ENCODE results near the gene ZC3H18. TPM values are rescaled to one million over a fixed set of nuclear protein-coding genes. Genes with fewer than 3 reads are reported as not detected.

The ZC3H18 gene
- total RNA-seq, 2 donors from 2014 or later = 88.7 to 99.0 TPM

- ATAC-seq (replicated peaks in 1 of 2) (no peak), DNase-seq (no peak)
Observed at GRCh38 chr16:88645455-88645854, 75.3 kb downstream of the ZC3H18 start.

GRCh38 chr16:88645941-88646340 lies 75.7 kb downstream of the ZC3H18 start:
- Mint-ChIP-seq H3K27ac (no peak overlapping the region), H3K27me3 (ENCODE audit: low read depth) (no peaks in the 10 kb centered on the region), H3K4me1 (ENCODE audit: low read depth) (peaks cover 6% of the 10 kb centered on the region), H3K4me3 (no peak overlapping the region), H3K9me3 (no peaks in the 10 kb centered on the region), H3K36me3 (ENCODE audit: insufficient read depth in 2 of 2) (peaks cover 4 to 8% of the 10 kb centered on the region in 2 donors)
- ATAC-seq (replicated peaks in 1 of 2) (no peak), DNase-seq (no peak)

More at GRCh38 chr16:88645455-88645854, 75.3 kb downstream of the ZC3H18 start:
- peaks cover 3% of the 10 kb centered on the region for H3K27me3 Mint-ChIP-seq (ENCODE audit: low read depth)
- no peaks in the 10 kb centered on the region for H3K9me3 Mint-ChIP-seq
- peaks cover 4 to 8% of the 10 kb centered on the region in 2 donors for H3K36me3 Mint-ChIP-seq (ENCODE audit: insufficient read depth in 2 of 2)
- no peak overlapping the region for H3K4me3 Mint-ChIP-seq
- H3K4me1 Mint-ChIP-seq (ENCODE audit: low read depth) = peaks cover 8% of the 10 kb centered on the region
- no peak overlapping the region for H3K27ac Mint-ChIP-seq

DNA sequence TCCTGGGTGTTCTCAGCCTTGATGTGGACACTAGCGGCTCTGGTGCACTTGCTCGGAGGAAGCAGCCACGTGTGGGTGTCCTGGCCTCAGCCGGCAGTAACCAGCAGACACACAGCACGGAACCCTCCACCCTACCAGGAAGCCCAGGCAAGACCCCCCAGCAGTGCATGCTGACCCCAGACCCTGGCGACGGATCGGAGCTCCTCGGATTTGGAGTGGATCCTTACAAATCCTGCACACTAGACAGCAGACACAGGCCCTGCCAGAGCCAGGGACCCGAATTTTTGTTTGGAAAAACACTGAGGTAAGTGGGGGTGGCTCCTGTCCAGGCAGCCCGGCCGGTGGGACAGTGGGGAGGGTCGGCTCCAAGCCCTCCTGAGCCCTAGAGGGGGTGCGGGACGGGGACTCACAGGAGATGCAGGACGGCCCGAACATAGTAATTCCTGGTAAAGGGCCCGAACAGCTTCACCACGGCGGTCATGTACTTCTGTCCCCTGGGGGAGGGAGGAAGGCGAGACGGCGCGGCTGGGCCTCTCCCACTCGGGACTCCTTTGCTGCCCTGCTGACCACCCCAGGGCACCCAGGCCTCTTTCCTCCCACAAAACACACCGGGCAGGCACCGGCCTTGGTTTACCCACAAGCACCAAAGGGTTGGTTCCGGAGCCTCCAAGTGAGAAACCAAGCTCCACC lies 76.3 kb downstream of the ZC3H18 start:
- Mint-ChIP-seq H3K4me1 (ENCODE audit: low read depth) (peaks cover 11% of the 10 kb centered on the region), H3K9me3 (no peaks in the 10 kb centered on the region), H3K27ac (no peak overlapping the region), H3K27me3 (ENCODE audit: low read depth) (no peaks in the 10 kb centered on the region), H3K36me3 (ENCODE audit: insufficient read depth in 2 of 2) (peaks cover 4 to 8% of the 10 kb centered on the region in 2 donors), H3K4me3 (no peak overlapping the region)
- DNase-seq = no peak
- ATAC-seq (replicated peaks in 1 of 2) = no peak

- Mint-ChIP-seq H3K9me3 (no peaks in the 10 kb centered on the region), H3K4me1 (ENCODE audit: low read depth) (peaks cover 14% of the 10 kb centered on the region), H3K27me3 (ENCODE audit: low read depth) (no peaks in the 10 kb centered on the region), H3K4me3 (no peak overlapping the region), H3K36me3 (ENCODE audit: insufficient read depth in 2 of 2) (peaks cover 4 to 8% of the 10 kb centered on the region in 2 donors), H3K27ac (no peak overlapping the region)
- ATAC-seq (replicated peaks in 1 of 2) (no peak), DNase-seq (no peak)
Observed at GRCh38 chr16:88647178-88648070, 77.2 kb downstream of the ZC3H18 start.

DNA sequence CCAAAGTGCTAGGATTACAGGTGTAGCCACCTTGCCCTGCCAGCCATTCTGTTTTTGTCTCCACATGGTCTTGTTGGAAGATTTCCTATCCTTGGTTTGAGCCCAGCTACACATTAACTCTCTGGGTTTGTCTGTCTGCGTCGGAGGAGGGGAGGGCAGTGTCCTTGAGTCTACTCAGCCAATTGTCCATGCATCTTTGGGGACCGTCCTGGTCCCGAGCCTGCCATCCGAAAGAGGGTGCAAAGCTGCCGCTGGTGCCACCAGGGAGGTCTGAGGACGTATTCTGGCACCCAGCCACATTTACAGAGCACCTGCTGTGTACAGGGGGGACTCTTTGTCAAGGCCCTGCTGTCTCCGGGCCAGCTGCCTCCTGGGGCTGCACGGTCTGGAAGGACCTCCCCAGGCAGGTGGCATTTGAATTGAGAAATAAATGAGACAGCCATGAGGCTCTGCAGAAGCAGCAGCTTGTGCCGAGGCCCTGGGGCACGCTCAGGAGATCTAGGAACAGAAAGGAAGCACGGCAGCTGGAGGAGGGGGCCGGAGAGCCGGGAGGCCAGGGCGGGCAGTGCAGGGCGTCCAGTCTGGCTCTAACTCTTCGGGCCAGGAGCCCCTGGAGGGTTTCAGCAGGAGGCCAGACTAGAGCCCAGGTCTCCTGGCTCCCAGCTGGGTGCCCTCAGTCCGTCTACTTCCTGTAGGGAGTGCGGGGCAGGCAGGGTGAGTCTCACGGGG lies 79.2 kb downstream of the ZC3H18 start:
- peak overlapping the region; percentile 2 for H3K27ac Mint-ChIP-seq
- H3K36me3 Mint-ChIP-seq (ENCODE audit: insufficient read depth in 2 of 2) = peaks cover 4 to 10% of the 10 kb centered on the region in 2 donors
- ATAC-seq (replicated peaks in 1 of 2) (no peak), DNase-seq (no peak)
- H3K27me3 Mint-ChIP-seq (ENCODE audit: low read depth) = no peaks in the 10 kb centered on the region
- H3K4me1 Mint-ChIP-seq (ENCODE audit: low read depth) = peaks cover 14% of the 10 kb centered on the region
- peak overlapping the region; percentile 92 to 93 for H3K4me3 Mint-ChIP-seq
- H3K9me3 Mint-ChIP-seq = no peaks in the 10 kb centered on the region

- peak overlapping the region; percentile 92 to 93 for H3K4me3 Mint-ChIP-seq
- DNase-seq = peak; percentile 45 to 46
- peaks cover 14% of the 10 kb centered on the region for H3K4me1 Mint-ChIP-seq (ENCODE audit: low read depth)
- no peaks in the 10 kb centered on the region for H3K27me3 Mint-ChIP-seq (ENCODE audit: low read depth)
- H3K36me3 Mint-ChIP-seq (ENCODE audit: insufficient read depth in 2 of 2) = peaks cover 7 to 8% of the 10 kb centered on the region in 2 donors
- no peaks in the 10 kb centered on the region for H3K9me3 Mint-ChIP-seq
- H3K27ac Mint-ChIP-seq = peak overlapping the region; percentile 42
- ATAC-seq (replicated peaks in 1 of 2) = peak; percentile 2 to 3
Observed at GRCh38 chr16:88649924-88650748, 79.9 kb downstream of the ZC3H18 start.

DNA sequence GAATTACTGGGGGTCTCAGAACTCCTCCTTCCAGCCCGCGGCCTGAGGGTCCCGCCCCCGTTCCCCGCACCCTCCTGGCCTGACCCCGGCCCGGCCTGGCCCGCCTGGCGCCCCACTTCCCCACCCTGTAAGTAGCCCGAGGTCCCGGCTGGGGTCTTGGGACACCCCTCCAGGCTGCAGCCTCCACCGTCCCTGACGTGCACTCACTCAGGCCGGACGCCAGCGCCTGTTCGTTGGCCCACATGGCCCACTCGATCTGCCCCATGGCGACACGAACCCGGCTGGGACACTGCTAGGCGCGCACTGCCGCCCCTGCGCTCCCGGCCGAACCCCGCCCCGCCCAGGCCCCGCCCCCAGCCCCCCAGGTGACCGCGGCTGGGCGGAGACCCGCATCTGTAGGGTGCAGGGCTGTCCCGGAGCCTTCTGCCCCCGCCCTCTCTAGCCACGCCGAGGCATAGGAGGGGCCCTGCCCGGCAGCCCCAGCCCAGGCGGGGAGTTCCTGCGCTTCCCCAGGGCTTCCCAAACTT lies 80.6 kb downstream of the ZC3H18 start, which contains the start of gene CYBA:
CYBA (minus strand) TSS at position 305 of the 527 bp plus-strand sequence; CDS start at position 265, 40 bp downstream.
- peak; percentile 88 to 93 for ATAC-seq (replicated peaks in 1 of 2)
- Mint-ChIP-seq H3K9me3 (no peaks in the 10 kb centered on the region), H3K27me3 (ENCODE audit: low read depth) (no peaks in the 10 kb centered on the region), H3K4me3 (peak within 1 kb of the TSS; percentile 92 to 93), H3K4me1 (ENCODE audit: low read depth) (peaks cover 14% of the 10 kb centered on the region), H3K27ac (peak within 1 kb of the TSS; percentile 59), H3K36me3 (ENCODE audit: insufficient read depth in 2 of 2) (peaks cover 7 to 8% of the 10 kb centered on the region in 2 donors)
- peak; percentile 90 to 93 for DNase-seq

DNA sequence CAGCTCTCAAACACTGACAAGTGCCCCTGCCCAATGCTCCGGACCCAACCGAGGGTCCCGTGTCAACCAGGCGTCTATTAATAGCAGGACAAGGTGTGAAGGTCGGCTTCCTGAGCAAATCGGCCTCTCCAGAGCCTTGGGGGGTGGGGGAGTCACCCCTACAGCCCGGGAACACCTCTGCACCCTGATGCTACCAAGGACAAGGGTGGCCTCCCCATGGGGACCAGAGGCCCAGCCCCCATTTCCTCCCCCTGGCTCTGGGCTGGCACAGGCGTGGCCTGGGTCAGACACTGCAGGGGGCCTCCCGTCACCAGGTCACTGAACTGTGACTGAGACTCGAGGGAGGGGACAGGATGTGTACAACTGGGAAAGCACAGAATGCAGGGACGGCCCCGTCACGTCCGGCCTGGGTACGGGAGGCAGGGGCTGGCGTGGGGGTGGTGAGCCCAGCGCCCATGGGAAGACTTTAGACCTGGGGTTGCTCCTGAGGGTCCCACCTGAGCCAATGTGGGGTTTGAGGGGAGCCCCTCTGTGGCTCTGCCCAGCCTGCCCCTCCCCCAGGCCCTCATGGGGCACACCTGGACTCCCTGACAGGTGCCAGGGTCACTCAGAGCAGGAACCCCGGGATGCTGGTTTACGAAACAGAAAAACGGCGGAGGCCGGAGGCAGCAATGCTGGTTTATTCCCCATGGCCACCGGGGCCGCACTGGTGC lies 81.2 kb downstream of the ZC3H18 start:
- peak overlapping the region; percentile 59 for H3K27ac Mint-ChIP-seq
- peak; percentile 87 to 93 for ATAC-seq (replicated peaks in 1 of 2)
- H3K36me3 Mint-ChIP-seq (ENCODE audit: insufficient read depth in 2 of 2) = peaks cover 8 to 9% of the 10 kb centered on the region in 2 donors
- H3K4me3 Mint-ChIP-seq = peak overlapping the region; percentile 92 to 93
- peak; percentile 86 to 93 for DNase-seq
- H3K4me1 Mint-ChIP-seq (ENCODE audit: low read depth) = peaks cover 14% of the 10 kb centered on the region
- no peaks in the 10 kb centered on the region for H3K9me3 Mint-ChIP-seq
- no peaks in the 10 kb centered on the region for H3K27me3 Mint-ChIP-seq (ENCODE audit: low read depth)

GRCh38 chr16:88651989-88652761 lies 82.0 kb downstream of the ZC3H18 start:
- ATAC-seq (replicated peaks in 1 of 2) (no peak), DNase-seq (no peak)
- H3K4me1 Mint-ChIP-seq (ENCODE audit: low read depth) = peaks cover 14% of the 10 kb centered on the region
- H3K27me3 Mint-ChIP-seq (ENCODE audit: low read depth) = no peaks in the 10 kb centered on the region
- H3K27ac Mint-ChIP-seq = peak overlapping the region; percentile 38
- no peaks in the 10 kb centered on the region for H3K9me3 Mint-ChIP-seq
- H3K36me3 Mint-ChIP-seq (ENCODE audit: insufficient read depth in 2 of 2) = peaks cover 8 to 9% of the 10 kb centered on the region in 2 donors
- H3K4me3 Mint-ChIP-seq = peak overlapping the region; percentile 92 to 93

- DNase-seq (no peak), ATAC-seq (replicated peaks in 1 of 2) (no peak)
- Mint-ChIP-seq H3K9me3 (no peaks in the 10 kb centered on the region), H3K36me3 (ENCODE audit: insufficient read depth in 2 of 2) (peaks cover 8 to 9% of the 10 kb centered on the region in 2 donors), H3K4me3 (no peak overlapping the region), H3K27me3 (ENCODE audit: low read depth) (no peaks in the 10 kb centered on the region), H3K27ac (no peak overlapping the region), H3K4me1 (ENCODE audit: low read depth) (peaks cover 14% of the 10 kb centered on the region)
Observed at GRCh38 chr16:88652762-88653063, 82.5 kb downstream of the ZC3H18 start.

GRCh38 chr16:88653101-88653500 lies 82.9 kb downstream of the ZC3H18 start:
- DNase-seq (no peak), ATAC-seq (replicated peaks in 1 of 2) (no peak)
- Mint-ChIP-seq H3K4me3 (no peak overlapping the region), H3K9me3 (no peaks in the 10 kb centered on the region), H3K36me3 (ENCODE audit: insufficient read depth in 2 of 2) (peaks cover 8 to 9% of the 10 kb centered on the region in 2 donors), H3K27me3 (ENCODE audit: low read depth) (no peaks in the 10 kb centered on the region), H3K4me1 (ENCODE audit: low read depth) (peaks cover 14% of the 10 kb centered on the region), H3K27ac (no peak overlapping the region)
